HepG2 (cell line): Measurements from ENCODE around the gene CCT4. TPM values are rescaled to one million over a fixed set of nuclear protein-coding genes. Genes with fewer than 3 reads are reported as not detected.
A peak's percentile ranks its signal among the peaks of the same experiment; 100 is the strongest.

Experiments
- AGO1 ChIP-seq: fragments of 200-400 bp; formaldehyde crosslinking; IDR thresholded peaks from 2 replicates; pipeline ENCODE4 v1.6.1; 2017; ENCODE audit warnings: mild to moderate bottlenecking, low read depth, low read length, moderate library complexity; ENCODE audit not compliant: poor library complexity, severe bottlenecking
- ARID2 ChIP-seq: sonication (generic); formaldehyde crosslinking; IDR thresholded peaks from 2 replicates; pipeline ENCODE4 v1.8.1; 2022; ENCODE audit warnings: mild to moderate bottlenecking, missing genetic modification reagents, borderline replicate concordance
- CREB1 ChIP-seq, 2 experiments: fragments of 450-650 bp in 1 of 2; IDR thresholded peaks; 2 replicates each; pipeline ENCODE4 v1.6.1; 2016 to 2017; ENCODE audit warnings: control low read depth in 1 of 2, mild to moderate bottlenecking in 1 of 2, missing compliant biosample characterization in 1 of 2, missing genetic modification characterization in 1 of 2
- ELF1 ChIP-seq: sonication (generic); formaldehyde crosslinking; IDR thresholded peaks from 2 replicates; pipeline ENCODE4 v1.4.0; 2020; ENCODE audit warnings: missing genetic modification reagents
- GATAD1 ChIP-seq: IDR thresholded peaks from 2 replicates; pipeline ENCODE4 v1.6.1; 2016; ENCODE audit warnings: missing genetic modification reagents, missing compliant biosample characterization
- HIVEP1 ChIP-seq: sonication (generic); formaldehyde crosslinking; IDR thresholded peaks from 2 replicates; pipeline ENCODE4 v1.4.0; 2020; ENCODE audit warnings: mild to moderate bottlenecking, missing genetic modification reagents
- IKZF4 ChIP-seq: sonication (generic); formaldehyde crosslinking; IDR thresholded peaks from 2 replicates; pipeline ENCODE4 v1.5.1; 2020; ENCODE audit warnings: borderline replicate concordance, mild to moderate bottlenecking, low read depth, missing genetic modification reagents; ENCODE audit errors: not compliant biosample characterization
- LCORL ChIP-seq, 2 experiments: fragments of 450-650 bp in 1 of 2; sonication (generic) in 1 of 2; formaldehyde crosslinking in 1 of 2; IDR thresholded peaks; 2 replicates each; pipeline versions ENCODE4 v1.5.0 to v1.6.1; 2017 to 2020; ENCODE audit warnings: antibody characterized with exemption in 1 of 2, missing genetic modification reagents in 1 of 2
- NR2C2 ChIP-seq: sonication (generic); formaldehyde crosslinking; IDR thresholded peaks from 2 replicates; pipeline ENCODE4 v1.4.0; 2020; ENCODE audit warnings: missing genetic modification reagents, mild to moderate bottlenecking, moderate library complexity, borderline replicate concordance
- ZMAT3 ChIP-seq: sonication (generic); formaldehyde crosslinking; conservative IDR thresholded peaks from 2 replicates; pipeline ENCODE4 v1.7.0; 2021; ENCODE audit warnings: missing genetic modification reagents
- ZNF253 ChIP-seq: sonication (generic); formaldehyde crosslinking; IDR thresholded peaks from 2 replicates; pipeline ENCODE4 v1.8.0; 2022; ENCODE audit warnings: mild to moderate bottlenecking, missing genetic modification reagents, borderline replicate concordance
- ZNF256 ChIP-seq: sonication (generic); formaldehyde crosslinking; conservative IDR thresholded peaks from 2 replicates; pipeline ENCODE4 v1.4.0; 2020; ENCODE audit warnings: missing genetic modification reagents
- ZNF264 ChIP-seq: sonication (generic); formaldehyde crosslinking; IDR thresholded peaks from 2 replicates; pipeline ENCODE4 v1.4.0; 2020; ENCODE audit warnings: missing genetic modification reagents
- ZNF543 ChIP-seq: sonication (generic); formaldehyde crosslinking; IDR thresholded peaks from 2 replicates; pipeline ENCODE4 v1.4.0; 2020; ENCODE audit warnings: mild to moderate bottlenecking, missing genetic modification reagents
- ZNF598 ChIP-seq: sonication (generic); formaldehyde crosslinking; IDR thresholded peaks from 2 replicates; pipeline ENCODE4 v1.5.1; 2020; ENCODE audit warnings: mild to moderate bottlenecking, missing genetic modification reagents, borderline replicate concordance
- ZNF749 ChIP-seq: sonication (generic); formaldehyde crosslinking; IDR thresholded peaks from 2 replicates; pipeline ENCODE4 v1.8.0; 2022; ENCODE audit warnings: mild to moderate bottlenecking, missing genetic modification reagents, moderate library complexity, borderline replicate concordance
- polyA plus RNA-seq, 8 experiments: library from polyadenylated mRNA; depleted of rRNA in 3 of 8; stranded (reverse) in 7 of 8; unstranded in 1 of 8; fragments of >200 nt; fragmentation: Illumina TruSeq in 4 of 8; extraction: Trizol in 4 of 8; gene quantifications; 2 replicates each; pipeline versions ENCODE4 v1.2.1 to v1.2.3, GENCODE V29; 2011 to 2016; ENCODE audit warnings: low read depth in 4 of 8, missing spikeins in 1 of 8, mixed read lengths in 1 of 8; ENCODE audit not compliant: insufficient read depth in 1 of 8
- total RNA-seq, 5 experiments: library from RNA; depleted of rRNA; stranded (reverse); fragments of >200 nt; fragmentation: Illumina TruSeq; extraction: Trizol; gene quantifications; 2 replicates each; pipeline ENCODE4 v1.2.3, GENCODE V29; 2016; ENCODE audit warnings: low read depth in 1 of 5
- TF ChIP-seq, protein P1 (sequence below): IDR thresholded peaks from 2 replicates; pipeline ENCODE4 v1.6.1; 2016; ENCODE audit warnings: low read depth, missing genetic modification reagents, missing compliant biosample characterization
- TF ChIP-seq, protein P2 (sequence below): sonication (generic); formaldehyde crosslinking; IDR thresholded peaks from 2 replicates; pipeline ENCODE4 v1.5.1; 2020; ENCODE audit warnings: mild to moderate bottlenecking, missing genetic modification reagents, borderline replicate concordance
- TF ChIP-seq, protein P3 (sequence below): IDR thresholded peaks from 2 replicates; pipeline ENCODE4 v1.6.1; 2016; ENCODE audit warnings: mild to moderate bottlenecking, missing biosample characterization, missing genetic modification reagents

Gene CCT4
- total and polyA plus RNA-seq, 2 of the 13 experiments (the other 11 are each of a cell fraction or from before 2014, with no cell fraction given): 138 to 340 TPM

DNA sequence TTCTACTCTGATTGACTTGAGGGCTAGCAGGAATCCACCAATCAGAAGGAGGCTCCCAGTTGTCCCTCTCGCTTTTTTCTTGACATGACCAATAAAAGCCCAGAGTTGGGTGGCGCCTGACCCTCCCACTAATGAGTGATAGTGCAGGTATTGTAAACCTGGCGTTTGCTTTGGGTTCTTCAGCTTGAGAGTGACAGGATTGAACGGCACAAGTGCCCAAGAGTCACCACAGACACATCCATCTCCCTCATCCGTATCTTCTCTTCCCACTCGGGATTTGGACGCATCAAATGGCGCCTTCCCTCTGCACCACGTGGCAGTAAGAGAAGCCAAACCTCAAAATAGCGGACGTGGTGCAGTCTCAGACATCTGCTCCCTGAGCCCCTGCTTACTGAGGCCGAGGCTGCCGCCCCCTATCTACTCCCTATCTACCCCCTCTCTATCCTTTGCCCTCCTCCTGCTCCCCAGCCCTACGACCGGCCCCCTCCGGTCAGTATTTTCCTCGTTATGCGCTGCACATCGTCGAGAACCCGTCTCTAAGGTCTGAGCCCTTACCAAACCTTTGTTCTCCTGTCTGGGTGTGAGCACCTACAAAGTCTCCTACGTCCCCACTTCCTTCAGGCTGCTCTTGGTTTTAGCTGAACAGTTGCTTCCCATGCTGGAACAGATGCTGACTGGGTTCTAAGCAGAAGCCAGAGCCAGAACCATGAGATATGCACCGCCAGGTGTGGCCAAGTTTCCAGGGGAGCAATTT lies 33.7 kb downstream of the CCT4 start (continued):
- TF ChIP-seq, protein P1, sequence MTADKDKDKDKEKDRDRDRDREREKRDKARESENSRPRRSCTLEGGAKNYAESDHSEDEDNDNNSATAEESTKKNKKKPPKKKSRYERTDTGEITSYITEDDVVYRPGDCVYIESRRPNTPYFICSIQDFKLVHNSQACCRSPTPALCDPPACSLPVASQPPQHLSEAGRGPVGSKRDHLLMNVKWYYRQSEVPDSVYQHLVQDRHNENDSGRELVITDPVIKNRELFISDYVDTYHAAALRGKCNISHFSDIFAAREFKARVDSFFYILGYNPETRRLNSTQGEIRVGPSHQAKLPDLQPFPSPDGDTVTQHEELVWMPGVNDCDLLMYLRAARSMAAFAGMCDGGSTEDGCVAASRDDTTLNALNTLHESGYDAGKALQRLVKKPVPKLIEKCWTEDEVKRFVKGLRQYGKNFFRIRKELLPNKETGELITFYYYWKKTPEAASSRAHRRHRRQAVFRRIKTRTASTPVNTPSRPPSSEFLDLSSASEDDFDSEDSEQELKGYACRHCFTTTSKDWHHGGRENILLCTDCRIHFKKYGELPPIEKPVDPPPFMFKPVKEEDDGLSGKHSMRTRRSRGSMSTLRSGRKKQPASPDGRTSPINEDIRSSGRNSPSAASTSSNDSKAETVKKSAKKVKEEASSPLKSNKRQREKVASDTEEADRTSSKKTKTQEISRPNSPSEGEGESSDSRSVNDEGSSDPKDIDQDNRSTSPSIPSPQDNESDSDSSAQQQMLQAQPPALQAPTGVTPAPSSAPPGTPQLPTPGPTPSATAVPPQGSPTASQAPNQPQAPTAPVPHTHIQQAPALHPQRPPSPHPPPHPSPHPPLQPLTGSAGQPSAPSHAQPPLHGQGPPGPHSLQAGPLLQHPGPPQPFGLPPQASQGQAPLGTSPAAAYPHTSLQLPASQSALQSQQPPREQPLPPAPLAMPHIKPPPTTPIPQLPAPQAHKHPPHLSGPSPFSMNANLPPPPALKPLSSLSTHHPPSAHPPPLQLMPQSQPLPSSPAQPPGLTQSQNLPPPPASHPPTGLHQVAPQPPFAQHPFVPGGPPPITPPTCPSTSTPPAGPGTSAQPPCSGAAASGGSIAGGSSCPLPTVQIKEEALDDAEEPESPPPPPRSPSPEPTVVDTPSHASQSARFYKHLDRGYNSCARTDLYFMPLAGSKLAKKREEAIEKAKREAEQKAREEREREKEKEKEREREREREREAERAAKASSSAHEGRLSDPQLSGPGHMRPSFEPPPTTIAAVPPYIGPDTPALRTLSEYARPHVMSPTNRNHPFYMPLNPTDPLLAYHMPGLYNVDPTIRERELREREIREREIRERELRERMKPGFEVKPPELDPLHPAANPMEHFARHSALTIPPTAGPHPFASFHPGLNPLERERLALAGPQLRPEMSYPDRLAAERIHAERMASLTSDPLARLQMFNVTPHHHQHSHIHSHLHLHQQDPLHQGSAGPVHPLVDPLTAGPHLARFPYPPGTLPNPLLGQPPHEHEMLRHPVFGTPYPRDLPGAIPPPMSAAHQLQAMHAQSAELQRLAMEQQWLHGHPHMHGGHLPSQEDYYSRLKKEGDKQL (CRISPR knock-in tag): no peak
- TF ChIP-seq HIVEP1 (CRISPR knock-in tag) (peak; percentile 64), ZNF598 (peak; percentile 78; the same call in 1 of the 2 replicates), AGO1 (no peak), ZNF256 (CRISPR knock-in tag) (no peak), NR2C2 (no peak), ZNF264 (CRISPR knock-in tag) (0 out of 2 replicates have a peak, but pooled peaks have one; percentile 60), CREB1 (IDR thresholded peaks at IDR 0.05) (peak; percentile 28; the same call in 1 of the 2 replicates), CREB1 (CRISPR knock-in tag; IDR thresholded peaks at IDR 0.05) (peak; percentile 79), ARID2 (CRISPR knock-in tag) (no peak; the same call in 1 of the 2 replicates), LCORL (IDR thresholded peaks at IDR 0.05) (no peak), LCORL (CRISPR knock-in tag; IDR thresholded peaks at IDR 0.05) (peak; percentile 49; the same call in 1 of the 2 replicates), ZMAT3 (CRISPR knock-in tag) (peak; percentile 88; the same call in 1 of the 2 replicates), ZNF543 (CRISPR knock-in tag) (no peak), GATAD1 (CRISPR knock-in tag) (no peak), ZNF253 (peak; percentile 67; the same call in 1 of the 2 replicates), ZNF749 (peak; percentile 86; the same call in 1 of the 2 replicates), ELF1 (peak; percentile 43), IKZF4 (CRISPR knock-in tag) (peak; percentile 13)
- TF ChIP-seq, protein P2, sequence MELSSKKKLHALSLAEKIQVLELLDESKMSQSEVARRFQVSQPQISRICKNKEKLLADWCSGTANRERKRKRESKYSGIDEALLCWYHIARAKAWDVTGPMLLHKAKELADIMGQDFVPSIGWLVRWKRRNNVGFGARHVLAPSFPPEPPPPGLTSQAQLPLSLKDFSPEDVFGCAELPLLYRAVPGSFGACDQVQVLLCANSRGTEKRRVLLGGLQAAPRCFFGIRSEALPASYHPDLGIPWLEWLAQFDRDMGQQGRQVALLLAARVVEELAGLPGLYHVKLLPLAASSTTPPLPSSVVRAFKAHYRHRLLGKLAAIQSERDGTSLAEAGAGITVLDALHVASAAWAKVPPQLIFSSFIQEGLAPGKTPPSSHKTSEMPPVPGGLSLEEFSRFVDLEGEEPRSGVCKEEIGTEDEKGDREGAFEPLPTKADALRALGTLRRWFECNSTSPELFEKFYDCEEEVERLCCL (CRISPR knock-in tag): 0 out of 2 replicates have a peak, but pooled peaks have one; percentile 64
- TF ChIP-seq, protein P3, sequence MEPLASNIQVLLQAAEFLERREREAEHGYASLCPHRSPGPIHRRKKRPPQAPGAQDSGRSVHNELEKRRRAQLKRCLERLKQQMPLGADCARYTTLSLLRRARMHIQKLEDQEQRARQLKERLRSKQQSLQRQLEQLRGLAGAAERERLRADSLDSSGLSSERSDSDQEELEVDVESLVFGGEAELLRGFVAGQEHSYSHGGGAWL (CRISPR knock-in tag): peak; percentile 53; the same call in 1 of the 2 replicates
